Neutrophil (primary cell): Measurements from ENCODE around the gene ANKRD55.
"Not testable (repeated sequence)": the region's sequence is repeated elsewhere in the genome, so short reads cannot be mapped to it uniquely, and the experiment has no call there.

Source experiments
- H3K27ac ChIP-seq: fragments of 200-600 bp; sonication (generic); 2 replicates; pipeline ENCODE4 v1.5.1; 2016; ENCODE audit warnings: mild to moderate bottlenecking, moderate library complexity
- H3K27me3 ChIP-seq: fragments of 200-600 bp; sonication (generic); 2 replicates; pipeline ENCODE4 v1.6.0; 2016; ENCODE audit warnings: mild to moderate bottlenecking
- H3K36me3 ChIP-seq: fragments of 200-600 bp; sonication (generic); 2 replicates; pipeline ENCODE4 v1.5.1; 2017
- H3K4me1 ChIP-seq, 2 experiments: fragments of 200-600 bp in 1 of 2; sonication (generic) in 1 of 2; 1 replicate in 1 of 2; 2 replicates in 1 of 2; pipeline versions ENCODE4 v1.5.1 to v1.6.1; 2013 to 2016; ENCODE audit warnings: low read depth in 1 of 2, low read length in 1 of 2, mild to moderate bottlenecking in 1 of 2, moderate library complexity in 1 of 2; ENCODE audit not compliant: control insufficient read depth in 1 of 2, insufficient read depth in 1 of 2
- H3K4me3 ChIP-seq, 2 experiments: fragments of 200-600 bp in 1 of 2; sonication (generic) in 1 of 2; 1 replicate in 1 of 2; 2 replicates in 1 of 2; pipeline ENCODE4 v1.5.1; 2013 to 2016; ENCODE audit warnings: low read depth in 1 of 2, low read length in 1 of 2, mild to moderate bottlenecking in 1 of 2, moderate library complexity in 1 of 2
- H3K9me3 ChIP-seq: fragments of 200-600 bp; sonication (generic); 2 replicates; pipeline ENCODE4 v1.5.1; 2016
- CTCF ChIP-seq: fragments of 200-600 bp; sonication (generic); IDR thresholded peaks from 2 replicates; pipeline ENCODE4 v1.5.1; 2016; ENCODE audit warnings: antibody characterized with exemption

ANKRD55 gene

GRCh38 chr5:56212130-56212879, 20.8 kb downstream of the ANKRD55 start:
- Histone ChIP-seq H3K27me3 (no peaks in the 10 kb centered on the region), H3K36me3 (no peaks in the 10 kb centered on the region), H3K4me3 (no peak overlapping the region), H3K9me3 (no peaks in the 10 kb centered on the region), H3K27ac (no peak overlapping the region), H3K4me1 (no peaks in the 10 kb centered on the region)
- TF ChIP-seq CTCF: no peak

- Histone ChIP-seq H3K27me3 (peaks cover 4% of the 10 kb centered on the region), H3K27ac (no peak overlapping the region), H3K9me3 (no peaks in the 10 kb centered on the region), H3K4me3 (no peak overlapping the region), H3K4me1 (no peaks in the 10 kb centered on the region), H3K36me3 (no peaks in the 10 kb centered on the region)
- TF ChIP-seq CTCF: no peak
Observed at GRCh38 chr5:56211298-56211865, 21.7 kb downstream of the ANKRD55 start.

- TF ChIP-seq CTCF: no peak
- H3K4me3 ChIP-seq: no peak overlapping the region
Observed at GRCh38 chr5:56208681-56209080, 24.4 kb downstream of the ANKRD55 start.

GRCh38 chr5:56207537-56207936, 25.6 kb downstream of the ANKRD55 start:
- H3K9me3 ChIP-seq: no peaks in the 10 kb centered on the region
- TF ChIP-seq CTCF: no peak
- H3K27me3 ChIP-seq: peaks cover 24% of the 10 kb centered on the region
- no peaks in the 10 kb centered on the region for H3K36me3 ChIP-seq
- no peak overlapping the region for H3K4me3 ChIP-seq
- H3K4me1 ChIP-seq: peaks cover 3 to 5% of the 10 kb centered on the region in 2 experiments
- no peak overlapping the region for H3K27ac ChIP-seq

More at GRCh38 chr5:56208681-56209080, 24.4 kb downstream of the ANKRD55 start:
- Histone ChIP-seq H3K27me3 (peaks cover 24% of the 10 kb centered on the region), H3K27ac (no peak overlapping the region), H3K9me3 (no peaks in the 10 kb centered on the region), H3K36me3 (no peaks in the 10 kb centered on the region), H3K4me1 (no peaks in the 10 kb centered on the region)

GRCh38 chr5:56206126-56206910, 26.8 kb downstream of the ANKRD55 start:
- Histone ChIP-seq H3K36me3 (no peaks in the 10 kb centered on the region), H3K4me1 (peaks cover 8 to 10% of the 10 kb centered on the region in 2 experiments), H3K4me3 (no peak overlapping the region), H3K9me3 (no peaks in the 10 kb centered on the region), H3K27ac (no peak overlapping the region), H3K27me3 (peaks cover 24% of the 10 kb centered on the region)
- no peak for TF ChIP-seq CTCF

- H3K27ac ChIP-seq, H3K9me3 ChIP-seq, H3K4me3 ChIP-seq, H3K36me3 ChIP-seq: not testable (repeated sequence)
- Histone ChIP-seq H3K4me1 (peaks cover 10 to 12% of the 10 kb centered on the region in 2 experiments), H3K27me3 (peaks cover 24% of the 10 kb centered on the region)
Observed at GRCh38 chr5:56203936-56204335, 29.2 kb downstream of the ANKRD55 start.
